GM23338 (cell line): Measurements from ENCODE around the gene SLC17A7. TPM values are rescaled to one million over a fixed set of nuclear protein-coding genes. Genes with fewer than 3 reads are reported as not detected.

Source experiments
- ATAC-seq: fragments of 200-7000 bp; cut with Tn5 transposase; 3 replicates; pipeline ENCODE4 v1.9.1; 2020
- DNase-seq: peaks from one replicate; pipeline ENCODE4 v3.0.0-alpha.2; 2015; ENCODE audit warnings: low spot score
- H2AFZ ChIP-seq: fragments of 200-600 bp; sonication (generic); 2 replicates; pipeline ENCODE4 v1.8.0; 2016; ENCODE audit warnings: antibody characterized with exemption, mild to moderate bottlenecking, moderate library complexity
- H3F3A ChIP-seq: fragments of 200-600 bp; sonication (generic); replicated peaks from 2 replicates; pipeline ENCODE4 v1.8.0; 2017; ENCODE audit warnings: antibody characterized with exemption, mixed run types, low read depth
- H3K27ac ChIP-seq: fragments of 200-600 bp; sonication (generic); 2 replicates; pipeline ENCODE4 v1.6.1; 2016; ENCODE audit warnings: low read depth
- H3K27me3 ChIP-seq: fragments of 200-600 bp; sonication (generic); 2 replicates; pipeline ENCODE4 v1.8.0; 2016; ENCODE audit warnings: mild to moderate bottlenecking, mixed run types, moderate library complexity; ENCODE audit not compliant: insufficient read depth
- H3K36me3 ChIP-seq: fragments of 200-600 bp; sonication (generic); 2 replicates; pipeline ENCODE4 v1.8.0; 2016; ENCODE audit warnings: mild to moderate bottlenecking; ENCODE audit not compliant: insufficient read depth
- H3K4me1 ChIP-seq: fragments of 200-600 bp; sonication (generic); 2 replicates; pipeline ENCODE4 v1.8.0; 2016; ENCODE audit warnings: mild to moderate bottlenecking, moderate library complexity; ENCODE audit not compliant: insufficient read depth
- H3K4me2 ChIP-seq: fragments of 200-600 bp; sonication (generic); 2 replicates; pipeline ENCODE4 v1.7.1; 2017; ENCODE audit warnings: mixed run types
- H3K4me3 ChIP-seq: fragments of 200-600 bp; sonication (generic); 2 replicates; pipeline ENCODE4 v1.6.1; 2016; ENCODE audit warnings: mixed run types
- H3K79me2 ChIP-seq: fragments of 200-600 bp; sonication (generic); replicated peaks from 2 replicates; pipeline ENCODE4 v1.8.0; 2017; ENCODE audit warnings: mild to moderate bottlenecking; ENCODE audit not compliant: insufficient read depth
- H3K9me2 ChIP-seq: fragments of 200-600 bp; sonication (generic); 2 replicates; pipeline ENCODE4 v1.8.0; 2017; ENCODE audit not compliant: insufficient read depth
- H4K20me1 ChIP-seq: fragments of 200-600 bp; sonication (generic); replicated peaks from 2 replicates; pipeline ENCODE4 v1.8.0; 2017; ENCODE audit warnings: mild to moderate bottlenecking; ENCODE audit not compliant: insufficient read depth
- H3K27ac Mint-ChIP-seq: 2 replicates; pipeline ENCODE4 v1.8.0; 2020; ENCODE audit warnings: inconsistent platforms, mild to moderate bottlenecking, moderate library complexity, mixed read lengths
- H3K27me3 Mint-ChIP-seq: 3 replicates; pipeline ENCODE4 v1.8.0; 2022; ENCODE audit warnings: low read depth, mild to moderate bottlenecking, moderate library complexity, mixed read lengths, inconsistent platforms; ENCODE audit not compliant: insufficient read depth, poor library complexity
- H3K36me3 Mint-ChIP-seq: 3 replicates; pipeline ENCODE4 v1.8.0; 2021; ENCODE audit warnings: low read depth, mild to moderate bottlenecking, inconsistent platforms, moderate library complexity, mixed read lengths
- H3K4me1 Mint-ChIP-seq: 3 replicates; pipeline ENCODE4 v1.8.0; 2020; ENCODE audit warnings: mild to moderate bottlenecking, inconsistent platforms, mixed read lengths
- H3K4me3 Mint-ChIP-seq: 3 replicates; pipeline ENCODE4 v1.8.0; 2021; ENCODE audit warnings: moderate library complexity, mild to moderate bottlenecking, inconsistent platforms, mixed read lengths
- H3K9me3 Mint-ChIP-seq: 3 replicates; pipeline ENCODE4 v1.8.0; 2020; ENCODE audit warnings: moderate library complexity, mild to moderate bottlenecking, inconsistent platforms, mixed read lengths
- CREB1 ChIP-seq: fragments of 250-450 bp; sonication (Bioruptor Pico); IDR thresholded peaks from 2 replicates; pipeline ENCODE4 v1.5.0; 2020; ENCODE audit warnings: low read depth, mild to moderate bottlenecking, moderate library complexity
- EZH2 ChIP-seq: fragments of 200-600 bp; sonication (generic); IDR thresholded peaks from one replicate; pipeline ENCODE4 v1.8.0; 2017; ENCODE audit warnings: antibody characterized with exemption, mild to moderate bottlenecking, low read depth; ENCODE audit not compliant: unreplicated experiment
- POLR2AphosphoS5 ChIP-seq: IDR thresholded peaks from 2 replicates; pipeline ENCODE4 v1.6.1; 2016; ENCODE audit warnings: antibody characterized with exemption, low read depth
- ZNF114 ChIP-seq: fragments of 250-450 bp; sonication (Bioruptor Pico); IDR thresholded peaks from 2 replicates; pipeline ENCODE4 v1.5.0; 2020; ENCODE audit warnings: mild to moderate bottlenecking, moderate library complexity
- polyA plus RNA-seq: library from polyadenylated mRNA; unstranded; fragments of >200 nt; fragmentation: Nextera tagmentation; extraction: Ambion mirVana; gene quantifications from 2 replicates; pipeline ENCODE4 v1.2.1, GENCODE V29; 2016
- total RNA-seq: library from RNA; depleted of rRNA; stranded (reverse); fragments of >200 nt; shearing (Covaris generic); gene quantifications from 2 replicates; pipeline ENCODE4 v1.2.3, GENCODE V29; 2014
- TF ChIP-seq, protein P1 (sequence below): IDR thresholded peaks from 2 replicates; pipeline ENCODE4 v1.6.1; 2016; ENCODE audit warnings: antibody characterized with exemption
- TF ChIP-seq, protein P2 (sequence below), 2 experiments: fragments of 200-600 bp in 1 of 2; sonication (generic) in 1 of 2; conservative IDR thresholded peaks; 2 replicates each; pipeline versions ENCODE4 v1.5.1 to v1.6.1; 2016 to 2017; ENCODE audit warnings: antibody characterized with exemption in 2 of 2, low read depth in 2 of 2, mild to moderate bottlenecking in 2 of 2, moderate library complexity in 1 of 2
- TF ChIP-seq, protein P3 (sequence below): fragments of 250-450 bp; sonication (Bioruptor Pico); IDR thresholded peaks from 2 replicates; pipeline ENCODE4 v1.5.0; 2020; ENCODE audit warnings: mild to moderate bottlenecking, moderate library complexity
- TF ChIP-seq, protein P4 (sequence below): IDR thresholded peaks from one replicate; pipeline ENCODE4 v1.6.1; 2018; ENCODE audit warnings: antibody characterized with exemption; ENCODE audit not compliant: unreplicated experiment

SLC17A7 gene
- total and polyA plus RNA-seq, 2 experiments from 2014 or later = 0.90 to 1.5 TPM

DNA sequence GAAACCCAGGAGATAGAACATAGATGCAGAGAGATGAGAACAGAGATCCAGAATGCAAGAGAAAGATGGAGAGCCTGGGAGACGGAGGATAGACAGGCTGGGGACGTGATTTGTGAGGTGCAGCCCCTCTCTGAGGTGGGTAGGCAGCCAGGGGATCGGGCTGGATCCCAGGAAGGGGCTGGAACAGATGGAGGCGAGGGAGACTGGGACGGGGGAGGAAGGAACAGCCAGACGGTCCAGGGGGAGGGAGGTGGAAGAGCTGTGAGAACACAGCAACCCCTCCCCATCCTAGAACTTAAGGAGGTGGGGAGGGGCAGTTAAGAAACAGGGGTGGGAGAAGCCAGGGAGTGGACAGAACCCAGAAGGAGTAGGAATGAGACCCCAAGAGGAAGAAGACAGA, 3.1 kb downstream of the SLC17A7 start:
- no peak for TF ChIP-seq ZNF114
- TF ChIP-seq POLR2AphosphoS5 = no peak
- TF ChIP-seq CREB1 (CRISPR knock-in tag) = no peak
- TF ChIP-seq, protein P1, sequence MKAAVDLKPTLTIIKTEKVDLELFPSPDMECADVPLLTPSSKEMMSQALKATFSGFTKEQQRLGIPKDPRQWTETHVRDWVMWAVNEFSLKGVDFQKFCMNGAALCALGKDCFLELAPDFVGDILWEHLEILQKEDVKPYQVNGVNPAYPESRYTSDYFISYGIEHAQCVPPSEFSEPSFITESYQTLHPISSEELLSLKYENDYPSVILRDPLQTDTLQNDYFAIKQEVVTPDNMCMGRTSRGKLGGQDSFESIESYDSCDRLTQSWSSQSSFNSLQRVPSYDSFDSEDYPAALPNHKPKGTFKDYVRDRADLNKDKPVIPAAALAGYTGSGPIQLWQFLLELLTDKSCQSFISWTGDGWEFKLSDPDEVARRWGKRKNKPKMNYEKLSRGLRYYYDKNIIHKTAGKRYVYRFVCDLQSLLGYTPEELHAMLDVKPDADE = no peak
- TF ChIP-seq EZH2 = no peak
- TF ChIP-seq, protein P2, sequence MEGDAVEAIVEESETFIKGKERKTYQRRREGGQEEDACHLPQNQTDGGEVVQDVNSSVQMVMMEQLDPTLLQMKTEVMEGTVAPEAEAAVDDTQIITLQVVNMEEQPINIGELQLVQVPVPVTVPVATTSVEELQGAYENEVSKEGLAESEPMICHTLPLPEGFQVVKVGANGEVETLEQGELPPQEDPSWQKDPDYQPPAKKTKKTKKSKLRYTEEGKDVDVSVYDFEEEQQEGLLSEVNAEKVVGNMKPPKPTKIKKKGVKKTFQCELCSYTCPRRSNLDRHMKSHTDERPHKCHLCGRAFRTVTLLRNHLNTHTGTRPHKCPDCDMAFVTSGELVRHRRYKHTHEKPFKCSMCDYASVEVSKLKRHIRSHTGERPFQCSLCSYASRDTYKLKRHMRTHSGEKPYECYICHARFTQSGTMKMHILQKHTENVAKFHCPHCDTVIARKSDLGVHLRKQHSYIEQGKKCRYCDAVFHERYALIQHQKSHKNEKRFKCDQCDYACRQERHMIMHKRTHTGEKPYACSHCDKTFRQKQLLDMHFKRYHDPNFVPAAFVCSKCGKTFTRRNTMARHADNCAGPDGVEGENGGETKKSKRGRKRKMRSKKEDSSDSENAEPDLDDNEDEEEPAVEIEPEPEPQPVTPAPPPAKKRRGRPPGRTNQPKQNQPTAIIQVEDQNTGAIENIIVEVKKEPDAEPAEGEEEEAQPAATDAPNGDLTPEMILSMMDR (conservative IDR thresholded peaks at IDR 0.05; ENCODE audit: low read depth in 2 of 2) = no peak
- TF ChIP-seq, protein P3, sequence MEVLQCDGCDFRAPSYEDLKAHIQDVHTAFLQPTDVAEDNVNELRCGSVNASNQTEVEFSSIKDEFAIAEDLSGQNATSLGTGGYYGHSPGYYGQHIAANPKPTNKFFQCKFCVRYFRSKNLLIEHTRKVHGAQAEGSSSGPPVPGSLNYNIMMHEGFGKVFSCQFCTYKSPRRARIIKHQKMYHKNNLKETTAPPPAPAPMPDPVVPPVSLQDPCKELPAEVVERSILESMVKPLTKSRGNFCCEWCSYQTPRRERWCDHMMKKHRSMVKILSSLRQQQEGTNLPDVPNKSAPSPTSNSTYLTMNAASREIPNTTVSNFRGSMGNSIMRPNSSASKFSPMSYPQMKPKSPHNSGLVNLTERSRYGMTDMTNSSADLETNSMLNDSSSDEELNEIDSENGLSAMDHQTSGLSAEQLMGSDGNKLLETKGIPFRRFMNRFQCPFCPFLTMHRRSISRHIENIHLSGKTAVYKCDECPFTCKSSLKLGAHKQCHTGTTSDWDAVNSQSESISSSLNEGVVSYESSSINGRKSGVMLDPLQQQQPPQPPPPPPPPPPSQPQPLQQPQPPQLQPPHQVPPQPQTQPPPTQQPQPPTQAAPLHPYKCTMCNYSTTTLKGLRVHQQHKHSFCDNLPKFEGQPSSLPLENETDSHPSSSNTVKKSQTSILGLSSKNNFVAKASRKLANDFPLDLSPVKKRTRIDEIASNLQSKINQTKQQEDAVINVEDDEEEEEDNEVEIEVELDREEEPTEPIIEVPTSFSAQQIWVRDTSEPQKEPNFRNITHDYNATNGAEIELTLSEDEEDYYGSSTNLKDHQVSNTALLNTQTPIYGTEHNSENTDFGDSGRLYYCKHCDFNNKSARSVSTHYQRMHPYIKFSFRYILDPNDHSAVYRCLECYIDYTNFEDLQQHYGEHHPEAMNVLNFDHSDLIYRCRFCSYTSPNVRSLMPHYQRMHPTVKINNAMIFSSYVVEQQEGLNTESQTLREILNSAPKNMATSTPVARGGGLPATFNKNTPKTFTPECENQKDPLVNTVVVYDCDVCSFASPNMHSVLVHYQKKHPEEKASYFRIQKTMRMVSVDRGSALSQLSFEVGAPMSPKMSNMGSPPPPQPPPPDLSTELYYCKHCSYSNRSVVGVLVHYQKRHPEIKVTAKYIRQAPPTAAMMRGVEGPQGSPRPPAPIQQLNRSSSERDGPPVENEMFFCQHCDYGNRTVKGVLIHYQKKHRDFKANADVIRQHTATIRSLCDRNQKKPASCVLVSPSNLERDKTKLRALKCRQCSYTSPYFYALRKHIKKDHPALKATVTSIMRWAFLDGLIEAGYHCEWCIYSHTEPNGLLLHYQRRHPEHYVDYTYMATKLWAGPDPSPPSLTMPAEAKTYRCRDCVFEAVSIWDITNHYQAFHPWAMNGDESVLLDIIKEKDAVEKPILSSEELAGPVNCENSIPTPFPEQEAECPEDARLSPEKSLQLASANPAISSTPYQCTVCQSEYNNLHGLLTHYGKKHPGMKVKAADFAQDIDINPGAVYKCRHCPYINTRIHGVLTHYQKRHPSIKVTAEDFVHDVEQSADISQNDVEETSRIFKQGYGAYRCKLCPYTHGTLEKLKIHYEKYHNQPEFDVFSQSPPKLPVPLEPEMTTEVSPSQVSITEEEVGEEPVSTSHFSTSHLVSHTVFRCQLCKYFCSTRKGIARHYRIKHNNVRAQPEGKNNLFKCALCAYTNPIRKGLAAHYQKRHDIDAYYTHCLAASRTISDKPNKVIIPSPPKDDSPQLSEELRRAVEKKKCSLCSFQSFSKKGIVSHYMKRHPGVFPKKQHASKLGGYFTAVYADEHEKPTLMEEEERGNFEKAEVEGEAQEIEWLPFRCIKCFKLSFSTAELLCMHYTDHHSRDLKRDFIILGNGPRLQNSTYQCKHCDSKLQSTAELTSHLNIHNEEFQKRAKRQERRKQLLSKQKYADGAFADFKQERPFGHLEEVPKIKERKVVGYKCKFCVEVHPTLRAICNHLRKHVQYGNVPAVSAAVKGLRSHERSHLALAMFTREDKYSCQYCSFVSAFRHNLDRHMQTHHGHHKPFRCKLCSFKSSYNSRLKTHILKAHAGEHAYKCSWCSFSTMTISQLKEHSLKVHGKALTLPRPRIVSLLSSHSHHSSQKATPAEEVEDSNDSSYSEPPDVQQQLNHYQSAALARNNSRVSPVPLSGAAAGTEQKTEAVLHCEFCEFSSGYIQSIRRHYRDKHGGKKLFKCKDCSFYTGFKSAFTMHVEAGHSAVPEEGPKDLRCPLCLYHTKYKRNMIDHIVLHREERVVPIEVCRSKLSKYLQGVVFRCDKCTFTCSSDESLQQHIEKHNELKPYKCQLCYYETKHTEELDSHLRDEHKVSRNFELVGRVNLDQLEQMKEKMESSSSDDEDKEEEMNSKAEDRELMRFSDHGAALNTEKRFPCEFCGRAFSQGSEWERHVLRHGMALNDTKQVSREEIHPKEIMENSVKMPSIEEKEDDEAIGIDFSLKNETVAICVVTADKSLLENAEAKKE = no peak
- TF ChIP-seq, protein P4, sequence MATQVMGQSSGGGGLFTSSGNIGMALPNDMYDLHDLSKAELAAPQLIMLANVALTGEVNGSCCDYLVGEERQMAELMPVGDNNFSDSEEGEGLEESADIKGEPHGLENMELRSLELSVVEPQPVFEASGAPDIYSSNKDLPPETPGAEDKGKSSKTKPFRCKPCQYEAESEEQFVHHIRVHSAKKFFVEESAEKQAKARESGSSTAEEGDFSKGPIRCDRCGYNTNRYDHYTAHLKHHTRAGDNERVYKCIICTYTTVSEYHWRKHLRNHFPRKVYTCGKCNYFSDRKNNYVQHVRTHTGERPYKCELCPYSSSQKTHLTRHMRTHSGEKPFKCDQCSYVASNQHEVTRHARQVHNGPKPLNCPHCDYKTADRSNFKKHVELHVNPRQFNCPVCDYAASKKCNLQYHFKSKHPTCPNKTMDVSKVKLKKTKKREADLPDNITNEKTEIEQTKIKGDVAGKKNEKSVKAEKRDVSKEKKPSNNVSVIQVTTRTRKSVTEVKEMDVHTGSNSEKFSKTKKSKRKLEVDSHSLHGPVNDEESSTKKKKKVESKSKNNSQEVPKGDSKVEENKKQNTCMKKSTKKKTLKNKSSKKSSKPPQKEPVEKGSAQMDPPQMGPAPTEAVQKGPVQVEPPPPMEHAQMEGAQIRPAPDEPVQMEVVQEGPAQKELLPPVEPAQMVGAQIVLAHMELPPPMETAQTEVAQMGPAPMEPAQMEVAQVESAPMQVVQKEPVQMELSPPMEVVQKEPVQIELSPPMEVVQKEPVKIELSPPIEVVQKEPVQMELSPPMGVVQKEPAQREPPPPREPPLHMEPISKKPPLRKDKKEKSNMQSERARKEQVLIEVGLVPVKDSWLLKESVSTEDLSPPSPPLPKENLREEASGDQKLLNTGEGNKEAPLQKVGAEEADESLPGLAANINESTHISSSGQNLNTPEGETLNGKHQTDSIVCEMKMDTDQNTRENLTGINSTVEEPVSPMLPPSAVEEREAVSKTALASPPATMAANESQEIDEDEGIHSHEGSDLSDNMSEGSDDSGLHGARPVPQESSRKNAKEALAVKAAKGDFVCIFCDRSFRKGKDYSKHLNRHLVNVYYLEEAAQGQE = no peak
- Mint-ChIP-seq H3K36me3 (no peaks in the 10 kb centered on the region; the same call in 2 of the 3 replicates), H3K4me3 (no peak overlapping the region; the same call in 2 of the 3 replicates), H3K4me1 (peaks cover 41% of the 10 kb centered on the region), H3K27ac (no peak overlapping the region), H3K27me3 (peaks cover 83% of the 10 kb centered on the region), H3K9me3 (peaks cover 5% of the 10 kb centered on the region)
- Histone ChIP-seq H3K79me2 (no peaks in the 10 kb centered on the region), H3K4me3 (no peak overlapping the region), H4K20me1 (no peaks in the 10 kb centered on the region), H3K4me2 (no peak overlapping the region), H3K36me3 (no peaks in the 10 kb centered on the region), H3K27ac (no peak overlapping the region), H3K9me2 (no peaks in the 10 kb centered on the region), H3K4me1 (peaks cover 27% of the 10 kb centered on the region), H3K27me3 (peaks cover 71% of the 10 kb centered on the region), H2AFZ (no peak overlapping the region), H3F3A (peaks cover 27% of the 10 kb centered on the region)
- no peak for ATAC-seq
- no peak for DNase-seq
